Measurements from ENCODE around the gene MYRIP. TPM values are rescaled to one million over a fixed set of nuclear protein-coding genes. Genes with fewer than 3 reads are reported as not detected.
"Not testable (repeated sequence)": the region's sequence is repeated elsewhere in the genome, so short reads cannot be mapped to it uniquely, and the experiment has no call there.

Gene MYRIP
- total RNA-seq, 1 experiment from 2014 or later, result 2.7 TPM

GRCh38 chr3:40021338-40021737 is 211.9 kb downstream of the MYRIP start:
- no peak for DNase-seq (ENCODE audit: extremely low read depth, low read depth)

- no peak for DNase-seq (ENCODE audit: extremely low read depth, low read depth)
Observed at GRCh38 chr3:40022297-40022827, 213.0 kb downstream of the MYRIP start.

GRCh38 chr3:40024526-40024925 is 215.1 kb downstream of the MYRIP start:
- DNase-seq (ENCODE audit: extremely low read depth, low read depth), result no peak

- not testable (repeated sequence) for DNase-seq (ENCODE audit: extremely low read depth, low read depth)
Observed at GRCh38 chr3:40025892-40026291, 216.5 kb downstream of the MYRIP start.

- DNase-seq (ENCODE audit: extremely low read depth, low read depth), result no peak
Observed at GRCh38 chr3:40035177-40035576, 225.8 kb downstream of the MYRIP start.

GRCh38 chr3:40037582-40037981 is 228.2 kb downstream of the MYRIP start:
- no peak for DNase-seq (ENCODE audit: extremely low read depth, low read depth)

GRCh38 chr3:40042752-40043443 is 233.5 kb downstream of the MYRIP start:
- no peak for DNase-seq (ENCODE audit: extremely low read depth, low read depth)

- no peak for DNase-seq (ENCODE audit: extremely low read depth, low read depth)
Observed at GRCh38 chr3:40043444-40043755, 234.0 kb downstream of the MYRIP start.

- DNase-seq (ENCODE audit: extremely low read depth, low read depth), result peak; percentile 26
Observed at GRCh38 chr3:40044487-40044886, 235.1 kb downstream of the MYRIP start.

GRCh38 chr3:40045051-40045450 is 235.6 kb downstream of the MYRIP start:
- no peak for DNase-seq (ENCODE audit: extremely low read depth, low read depth)

- no peak for DNase-seq (ENCODE audit: extremely low read depth, low read depth)
Observed at GRCh38 chr3:40046149-40046548, 236.7 kb downstream of the MYRIP start.

- no peak for DNase-seq (ENCODE audit: extremely low read depth, low read depth)
Observed at GRCh38 chr3:40047406-40047805, 238.0 kb downstream of the MYRIP start.

- no peak for DNase-seq (ENCODE audit: extremely low read depth, low read depth)
Observed at GRCh38 chr3:40053663-40054062, 244.3 kb downstream of the MYRIP start.

GRCh38 chr3:40054568-40055222 is 245.3 kb downstream of the MYRIP start:
- no peak for DNase-seq (ENCODE audit: extremely low read depth, low read depth)

- no peak for DNase-seq (ENCODE audit: extremely low read depth, low read depth)
Observed at GRCh38 chr3:40055361-40055760, 246.0 kb downstream of the MYRIP start.

- DNase-seq (ENCODE audit: extremely low read depth, low read depth), result no peak
Observed at GRCh38 chr3:40055956-40056355, 246.5 kb downstream of the MYRIP start.

GRCh38 chr3:40057077-40057476 is 247.7 kb downstream of the MYRIP start:
- no peak for DNase-seq (ENCODE audit: extremely low read depth, low read depth)

GRCh38 chr3:40057786-40058185 is 248.4 kb downstream of the MYRIP start:
- no peak for DNase-seq (ENCODE audit: extremely low read depth, low read depth)

- DNase-seq (ENCODE audit: extremely low read depth, low read depth), result no peak
Observed at GRCh38 chr3:40068636-40069035, 259.2 kb downstream of the MYRIP start.

GRCh38 chr3:40070816-40071215 is 261.4 kb downstream of the MYRIP start:
- no peak for DNase-seq (ENCODE audit: extremely low read depth, low read depth)

- no peak for DNase-seq (ENCODE audit: extremely low read depth, low read depth)
Observed at GRCh38 chr3:40071683-40072238, 262.4 kb downstream of the MYRIP start.
